GM13977 (cell line): Measurements from ENCODE around the gene SRCAP.

Experiments used
- DNase-seq: peaks from one replicate; pipeline ENCODE4 v3.0.0; 2012; ENCODE audit warnings: low spot score
- CTCF ChIP-seq: IDR thresholded peaks from 2 replicates; pipeline ENCODE4 v1.5.1; 2012; ENCODE audit warnings: mild to moderate bottlenecking, control low read depth; ENCODE audit not compliant: insufficient read depth; ENCODE audit errors: extremely low read depth, missing control alignments
- in situ Hi-C: fragments of 300-500 bp; cut with MboI; formaldehyde crosslinking; loops from one replicate; pipeline ENCODE4 v1.12.0; 2022; ENCODE audit warnings: low sequenced_read_pairs, low pct_unique_long_range_greater_than_20kb, mixed read lengths, inconsistent platforms; ENCODE audit not compliant: unreplicated experiment

Gene SRCAP

GRCh38 chr16:30785126-30786106, 86.4 kb downstream of the SRCAP start:
- no peak for TF ChIP-seq CTCF
- in situ Hi-C loops: no loop called here

GRCh38 chr16:30786115-30786935, 87.4 kb downstream of the SRCAP start:
- in situ Hi-C loops: no loop called here
- no peak for TF ChIP-seq CTCF
- no peak for DNase-seq

More at GRCh38 chr16:30785126-30786106, 86.4 kb downstream of the SRCAP start:
- no peak for DNase-seq

- in situ Hi-C loops: no loop called here
- DNase-seq: no peak
- TF ChIP-seq CTCF: no peak
Measured at GRCh38 chr16:30786936-30787612, 88.1 kb downstream of the SRCAP start, which contains the start of gene ZNF629. ZNF629 (minus strand) TSS chr16:30787205; CDS start chr16:30784482, 2,723 bp downstream.

- DNase-seq: no peak
- in situ Hi-C loops: no loop called here
- no peak for TF ChIP-seq CTCF
Measured at GRCh38 chr16:30787613-30788378, 88.8 kb downstream of the SRCAP start.
